B cell (primary cell): ENCODE measurements around the gene HLCS. TPM values are rescaled to one million over a fixed set of nuclear protein-coding genes. Genes with fewer than 3 reads are reported as not detected.

Experiments used
- ATAC-seq: fragments of 200-7000 bp; cut with Tn5 transposase; one replicate; pipeline ENCODE4 v1.10.0; 2021; ENCODE audit warnings: low read depth, mild to moderate bottlenecking, moderate number of reproducible peaks, moderate library complexity
- CTCF ChIA-PET: fragments of 350-600 bp; sonication (Branson Sonifier 250); formaldehyde crosslinking; loops from one replicate; lab custom pipeline; 2021; ENCODE audit warnings: antibody characterized with exemption, inconsistent platforms; lab: Charles Lee
- POLR2A ChIA-PET: fragments of 350-600 bp; sonication (Branson Sonifier 250); formaldehyde crosslinking; loops from one replicate; lab custom pipeline; 2021; ENCODE audit warnings: antibody characterized with exemption; lab: Charles Lee
- DNase-seq: peaks from one replicate; pipeline ENCODE4 v3.0.0; 2013
- H2AFZ ChIP-seq: 2 replicates; pipeline ENCODE4 v1.6.1; 2012; ENCODE audit warnings: mild to moderate bottlenecking, low read depth, low read length; ENCODE audit not compliant: insufficient read depth, poor library complexity, severe bottlenecking
- H3K27ac ChIP-seq, 2 donors: 1 replicate in 1 of 2; 2 replicates in 1 of 2; pipeline ENCODE4 v1.5.1; 2012 to 2013; ENCODE audit warnings: low read length in 2 of 2, mild to moderate bottlenecking in 2 of 2, moderate library complexity in 1 of 2
- H3K27me3 ChIP-seq, 4 experiments: fragments of 200-600 bp in 1 of 4; sonication (generic) in 1 of 4; replicated peaks in 1 of 4; 1 replicate in 2 of 4; 2 replicates in 2 of 4; pipeline versions ENCODE4 v1.6.1 to v1.7.0; 2013 to 2016; ENCODE audit warnings: low read length in 3 of 4, mild to moderate bottlenecking in 2 of 4, mixed read lengths in 1 of 4, moderate library complexity in 1 of 4; ENCODE audit not compliant: insufficient read depth in 4 of 4, control insufficient read depth in 3 of 4; ENCODE audit errors: control extremely low read depth in 1 of 4
- H3K36me3 ChIP-seq, 2 experiments: replicated peaks in 1 of 2; 1 replicate in 1 of 2; 2 replicates in 1 of 2; pipeline versions ENCODE4 v1.6.1 to v1.7.1; 2013; ENCODE audit warnings: low read length in 1 of 2; ENCODE audit not compliant: insufficient read depth in 2 of 2, control insufficient read depth in 1 of 2; ENCODE audit errors: control extremely low read depth in 1 of 2, extremely low read depth in 1 of 2
- H3K4me1 ChIP-seq, 2 donors: fragments of 200-600 bp in 1 of 2; sonication (generic) in 1 of 2; 1 replicate in 1 of 2; 2 replicates in 1 of 2; pipeline versions ENCODE4 v1.5.1 to v1.6.1; 2013 to 2017; ENCODE audit warnings: low read length in 2 of 2; ENCODE audit not compliant: control insufficient read depth in 2 of 2, insufficient read depth in 2 of 2
- H3K4me2 ChIP-seq: replicated peaks from 2 replicates; pipeline ENCODE3; 2012; ENCODE audit warnings: mild to moderate bottlenecking, low read depth, low read length; ENCODE audit not compliant: poor library complexity, severe bottlenecking
- H3K4me3 ChIP-seq, 5 experiments: fragments of 200-600 bp in 1 of 5; sonication (generic) in 1 of 5; 1 replicate in 3 of 5; 2 replicates in 2 of 5; pipeline versions ENCODE4 v1.5.1 to v1.7.0; 2011 to 2016; ENCODE audit warnings: low read length in 4 of 5, mild to moderate bottlenecking in 4 of 5, low read depth in 2 of 5, control low read depth in 1 of 5, moderate library complexity in 1 of 5; ENCODE audit not compliant: insufficient read depth in 1 of 5; ENCODE audit errors: control extremely low read depth in 1 of 5, extremely low read depth in 1 of 5
- H3K79me2 ChIP-seq: fragments of 200-600 bp; sonication (generic); one replicate; pipeline ENCODE4 v1.6.0; 2016; ENCODE audit warnings: low read length; ENCODE audit not compliant: control insufficient read depth, insufficient read depth
- H3K9ac ChIP-seq: fragments of 200-600 bp; sonication (generic); 2 replicates; pipeline ENCODE4 v1.6.1; 2017; ENCODE audit warnings: mild to moderate bottlenecking, low read length, moderate library complexity
- H3K9me3 ChIP-seq, 3 donors: one replicate each; pipeline versions ENCODE4 v1.6.1 to v1.7.1; 2013; ENCODE audit warnings: low read length in 2 of 3; ENCODE audit not compliant: control insufficient read depth in 2 of 3, insufficient read depth in 1 of 3; ENCODE audit errors: control extremely low read depth in 1 of 3
- H4K20me1 ChIP-seq: 2 replicates; pipeline ENCODE4 v1.6.0; 2012; ENCODE audit warnings: mild to moderate bottlenecking, low read length; ENCODE audit not compliant: insufficient read depth, control insufficient read depth, poor library complexity, severe bottlenecking
- H3K27ac Mint-ChIP-seq: one replicate; pipeline ENCODE4 v1.8.0; 2021; ENCODE audit warnings: mixed read lengths
- H3K27me3 Mint-ChIP-seq: one replicate; pipeline ENCODE4 v1.8.0; 2021; ENCODE audit warnings: mixed read lengths
- H3K4me1 Mint-ChIP-seq: one replicate; pipeline ENCODE4 v1.8.0; 2021; ENCODE audit warnings: mixed read lengths
- H3K4me3 Mint-ChIP-seq: one replicate; pipeline ENCODE4 v1.8.0; 2021; ENCODE audit warnings: mixed read lengths
- H3K9me3 Mint-ChIP-seq: one replicate; pipeline ENCODE4 v1.8.0; 2022; ENCODE audit warnings: mixed read lengths; ENCODE audit not compliant: insufficient read depth
- CTCF ChIP-seq: fragments of 200-600 bp; IDR thresholded peaks from one replicate; pipeline ENCODE4 v1.8.0; 2022; ENCODE audit warnings: antibody characterized with exemption, mild to moderate bottlenecking
- EZH2 ChIP-seq: IDR thresholded peaks from 2 replicates; pipeline ENCODE4 v1.6.1; 2012; ENCODE audit warnings: borderline replicate concordance, low read depth, mild to moderate bottlenecking, moderate library complexity, low read length; ENCODE audit not compliant: insufficient read depth, poor library complexity, severe bottlenecking
- WGBS: methylation state at CpG from one replicate; pipeline ENCODE4 v1.1.5; 2013; ENCODE audit warnings: missing lambda C conversion rate; ENCODE audit not compliant: insufficient coverage; 5-methylcytosine and 5-hydroxymethylcytosine counted together
- intact Hi-C: fragments of 100-400 bp; cut with micrococcal nuclease; formaldehyde crosslinking; loops from one replicate; pipeline ENCODE4 v1.10.0; 2022
- polyA plus RNA-seq: library from polyadenylated mRNA; depleted of rRNA; stranded (reverse); fragments of >200 nt; gene quantifications from 2 replicates; pipeline ENCODE4 v1.2.3, GENCODE V29; 2012
- total RNA-seq, 2 donors: library from RNA; stranded (reverse); fragments of 120-200 nt in 1 of 2; gene quantifications; 1 replicate in 1 of 2; 2 replicates in 1 of 2; pipeline versions ENCODE4 v1.2.3 to v1.2.4, GENCODE V29; 2013 to 2022

Gene HLCS
- total and polyA plus RNA-seq, 2 donors (not counting 1 experiment from before 2014, with no cell fraction given): 4.4 to 14.7 TPM

GRCh38 chr21:36839123-36839522, 127.3 kb downstream of the HLCS start:
- Mint-ChIP-seq H3K4me1 (no peaks in the 10 kb centered on the region), H3K4me3 (no peak overlapping the region), H3K27me3 (no peaks in the 10 kb centered on the region), H3K27ac (no peak overlapping the region), H3K9me3 (no peaks in the 10 kb centered on the region)
- ChIA-PET CTCF (no interaction called here), POLR2A (interaction anchor here (0.7 kb wide), 1 partner anchor 81 kb away, joined by 4 read pairs; no protein-coding TSS in a partner anchor)
- no peak overlapping the region for H3K27ac ChIP-seq
- H3K4me2 ChIP-seq: no peak overlapping the region
- H3K9me3 ChIP-seq: no peaks in the 10 kb centered on the region
- H3K36me3 ChIP-seq: no peaks in the 10 kb centered on the region
- H3K9ac ChIP-seq: no peak overlapping the region
- no peaks in the 10 kb centered on the region for H3K79me2 ChIP-seq
- WGBS: 93% methylated on average over 5 of the region's 6 CpGs
- DNase-seq (no peak), ATAC-seq (no peak)
- TF ChIP-seq EZH2 (no peak), CTCF (no peak)
- H2AFZ ChIP-seq: no peak overlapping the region
- intact Hi-C loops: no loop called here
- no peak overlapping the region for H3K4me3 ChIP-seq
- no peaks in the 10 kb centered on the region for H3K27me3 ChIP-seq
- no peaks in the 10 kb centered on the region for H3K4me1 ChIP-seq
- H4K20me1 ChIP-seq: no peaks in the 10 kb centered on the region

- Histone ChIP-seq H3K4me1 (no peaks in the 10 kb centered on the region), H3K27ac (no peak overlapping the region), H3K27me3 (no peaks in the 10 kb centered on the region), H3K4me2 (no peak overlapping the region), H3K9me3 (no peaks in the 10 kb centered on the region), H3K79me2 (no peaks in the 10 kb centered on the region), H2AFZ (no peak overlapping the region), H3K9ac (no peak overlapping the region), H4K20me1 (no peaks in the 10 kb centered on the region), H3K36me3 (no peaks in the 10 kb centered on the region), H3K4me3 (no peak overlapping the region)
- ChIA-PET POLR2A (no interaction called here), CTCF (no interaction called here)
- Mint-ChIP-seq H3K4me3 (no peak overlapping the region), H3K27ac (no peak overlapping the region), H3K4me1 (no peaks in the 10 kb centered on the region), H3K9me3 (no peaks in the 10 kb centered on the region), H3K27me3 (no peaks in the 10 kb centered on the region)
- intact Hi-C loops: no loop called here
- ATAC-seq (no peak), DNase-seq (no peak)
- WGBS: 33% methylated on average over 1 of the region's 1 CpG
- TF ChIP-seq CTCF (no peak), EZH2 (no peak)
Observed at GRCh38 chr21:36835383-36835795, 131.1 kb downstream of the HLCS start.
